Spleen (tissue), 11 donors: ENCODE results near the gene UBE2D3. TPM values are rescaled to one million over a fixed set of nuclear protein-coding genes. Genes with fewer than 3 reads are reported as not detected.
"Not testable (repeated sequence)": the region's sequence is repeated elsewhere in the genome, so short reads cannot be mapped to it uniquely, and the experiment has no call there.

Experiments used
- DNase-seq: peaks from one replicate; pipeline ENCODE4 v3.0.0-alpha.2; 2020
- H3K27ac ChIP-seq, 8 donors: fragments of 200-600 bp; sonication (generic) in 7 of 8; 1 replicate in 4 of 8; 2 replicates in 4 of 8; pipeline versions ENCODE4 v1.5.0 to v1.8.0; 2016 to 2021; ENCODE audit warnings: inconsistent platforms in 4 of 8, mild to moderate bottlenecking in 4 of 8, moderate library complexity in 1 of 8
- H3K27me3 ChIP-seq, 7 donors: fragments of 200-600 bp; sonication (generic) in 6 of 7; replicated peaks in 1 of 7; 1 replicate in 4 of 7; 2 replicates in 3 of 7; pipeline versions ENCODE4 v1.5.0 to v1.8.0; 2016 to 2021; ENCODE audit warnings: inconsistent platforms in 3 of 7, mild to moderate bottlenecking in 1 of 7
- H3K36me3 ChIP-seq, 6 donors: fragments of 200-600 bp; sonication (generic) in 5 of 6; 1 replicate in 4 of 6; 2 replicates in 2 of 6; pipeline versions ENCODE4 v1.5.0 to v1.8.0; 2016 to 2021; ENCODE audit warnings: inconsistent platforms in 2 of 6
- H3K4me1 ChIP-seq, 6 donors: fragments of 200-600 bp; sonication (generic) in 5 of 6; 1 replicate in 3 of 6; 2 replicates in 3 of 6; pipeline versions ENCODE4 v1.5.0 to v1.8.0; 2016 to 2021; ENCODE audit warnings: inconsistent platforms in 3 of 6
- H3K4me3 ChIP-seq, 8 donors: fragments of 200-600 bp; sonication (generic) in 7 of 8; 1 replicate in 4 of 8; 2 replicates in 4 of 8; pipeline versions ENCODE4 v1.5.0 to v1.8.0; 2016 to 2021; ENCODE audit warnings: inconsistent platforms in 4 of 8, mild to moderate bottlenecking in 4 of 8, moderate library complexity in 2 of 8
- H3K9me3 ChIP-seq, 8 donors: fragments of 200-600 bp; sonication (generic) in 7 of 8; 1 replicate in 4 of 8; 2 replicates in 4 of 8; pipeline versions ENCODE4 v1.5.0 to v1.8.0; 2016 to 2021; ENCODE audit warnings: inconsistent platforms in 4 of 8
- CTCF ChIP-seq, 11 experiments: fragments of 200-600 bp in 7 of 11; fragments of 450-650 bp in 4 of 11; sonication (generic) in 4 of 11; IDR thresholded peaks in 8 of 11; conservative IDR thresholded peaks in 3 of 11; 1 replicate in 7 of 11; 2 replicates in 4 of 11; pipeline versions ENCODE4 v1.4.0 to v1.8.0; 2016 to 2021; ENCODE audit warnings: antibody characterized with exemption in 11 of 11, inconsistent platforms in 4 of 11, mild to moderate bottlenecking in 1 of 11
- POLR2A ChIP-seq, 3 donors: fragments of 450-650 bp; IDR thresholded peaks; one replicate each; pipeline ENCODE4 v1.5.1; 2017; ENCODE audit warnings: antibody characterized with exemption in 3 of 3, mild to moderate bottlenecking in 1 of 3
- POLR2AphosphoS5 ChIP-seq, 3 donors: sonication (generic); formaldehyde crosslinking; IDR thresholded peaks; one replicate each; pipeline ENCODE4 v1.5.1; 2017; ENCODE audit warnings: antibody characterized with exemption in 3 of 3
- WGBS, 5 donors: extraction: QIAGEN DNeasy Blood & Tissue Kit in 3 of 5; methylation state at CpG; one replicate each; pipeline versions ENCODE4 v1.1.5 to v1.1.7; 2013 to 2018; 5-methylcytosine and 5-hydroxymethylcytosine counted together
- intact Hi-C: fragments of 100-400 bp; cut with DNase I; formaldehyde crosslinking; loops from one replicate; pipeline ENCODE4 v1.15.0; 2023; ENCODE audit warnings: low total_unique reads
- polyA plus RNA-seq, 3 donors: library from polyadenylated mRNA; stranded (reverse); fragments of 200-250 nt; gene quantifications; one replicate each; pipeline ENCODE4 v1.2.1, GENCODE V29; 2013
- total RNA-seq, 7 donors: library from RNA; depleted of rRNA in 3 of 7; stranded (reverse); fragments of >200 nt in 3 of 7; fragmentation: NEBNext Ultra II Directional in 4 of 7; extraction: Animal tissue kit (Norgen Biotek cat#: 25700) in 4 of 7; gene quantifications; one replicate each; pipeline versions ENCODE4 v1.1.0 to v1.2.1, GENCODE V29; 2016 to 2021
- donor health status: healthy with polysubstance abuse.
- donor health status: DM: no; HTN: no; CAD: no; lungs with moderate emphysema.
- donor health status: DM: no; HTN: no; CAD: no.
- donor health status: Bipolar disorder and iron deficiency.
- donor health status: healthy.
- donor health status: DM: no; HTN: no; CAD: no.
- donor health status: DM: yes; HTN: yes; CAD: no.

The UBE2D3 gene
- total and polyA plus RNA-seq, 10 donors = 152 to 459 (median 309) TPM

GRCh38 chr4:102823897-102824296 is 3.5 kb downstream of the UBE2D3 start:
- 37 to 63% (median 50%) methylated on average over 4 of the region's 4 CpGs for WGBS, 5 donors
- Histone ChIP-seq H3K36me3 (peaks cover 0 to 43% (median 0%) of the 10 kb centered on the region in 6 donors), H3K4me3 (peak overlapping the region in 7 of 8 donors; percentile 13 to 93 (median 84)), H3K27me3 (no peaks in the 10 kb centered on the region), H3K9me3 (no peaks in the 10 kb centered on the region), H3K4me1 (peaks cover 54 to 72% (median 67%) of the 10 kb centered on the region in 6 donors), H3K27ac (peak overlapping the region in 7 of 8 donors; percentile 100)
- no peak for DNase-seq
- TF ChIP-seq POLR2A (IDR thresholded peaks at IDR 0.05) (no peak), CTCF (IDR thresholded peaks at IDR 0.05 in 8 of 11, conservative IDR thresholded peaks at IDR 0.05 in 3 of 11) (no peak), POLR2AphosphoS5 (IDR thresholded peaks at IDR 0.05) (no peak)
- intact Hi-C loops = no loop called here

- Histone ChIP-seq H3K9me3 (no peaks in the 10 kb centered on the region), H3K36me3 (peaks cover 0 to 47% (median 0%) of the 10 kb centered on the region in 6 donors), H3K4me1 (peaks cover 54 to 72% (median 67%) of the 10 kb centered on the region in 6 donors), H3K27ac (peak overlapping the region in 5 of 8 donors; percentile 67 to 100 (median 100)), H3K4me3 (peak overlapping the region in 6 of 8 donors; percentile 13 to 93 (median 84)), H3K27me3 (no peaks in the 10 kb centered on the region)
- WGBS, 5 donors = 27 to 41% (median 36%) methylated on average over 4 of the region's 4 CpGs
- DNase-seq = no peak
- intact Hi-C loops = no loop called here
- TF ChIP-seq CTCF (IDR thresholded peaks at IDR 0.05 in 8 of 11, conservative IDR thresholded peaks at IDR 0.05 in 3 of 11) (no peak), POLR2A (IDR thresholded peaks at IDR 0.05) (no peak), POLR2AphosphoS5 (IDR thresholded peaks at IDR 0.05) (no peak)
Measured at GRCh38 chr4:102823464-102823863, 3.9 kb downstream of the UBE2D3 start.

DNA sequence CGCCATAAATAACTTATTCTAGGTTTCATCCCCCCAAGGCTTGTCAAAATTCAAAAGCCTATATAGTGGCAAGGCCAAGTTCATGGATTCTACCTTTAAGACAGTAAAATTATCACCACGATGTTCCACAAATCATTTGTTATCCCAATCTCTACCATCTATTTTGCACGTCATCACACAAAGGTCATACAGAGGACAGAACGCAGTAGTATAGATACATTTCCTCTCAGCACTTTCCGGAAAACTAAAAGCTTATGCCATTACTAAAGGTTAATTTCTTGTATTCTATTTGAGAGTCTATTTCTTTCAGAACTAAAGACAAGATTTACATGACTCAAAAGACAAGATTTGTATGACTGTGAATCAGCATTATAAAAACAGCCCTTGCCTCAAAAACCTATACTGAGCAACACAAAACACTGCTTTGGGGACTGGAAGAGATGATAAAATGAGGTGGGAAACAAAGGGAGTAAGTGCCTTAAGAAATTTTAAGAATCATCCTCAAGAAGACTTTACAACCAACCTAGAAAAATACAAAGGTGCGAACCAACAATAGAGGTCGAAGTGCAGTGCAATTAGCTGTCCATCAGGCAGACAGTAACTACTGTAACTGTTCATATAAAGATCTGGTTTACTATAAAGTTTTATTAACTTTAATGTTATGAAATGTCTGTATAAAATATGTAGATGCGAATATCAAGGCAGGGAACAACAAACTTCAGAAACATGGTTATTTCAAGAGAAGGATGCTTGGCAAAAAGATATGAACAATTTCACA is 7.6 kb downstream of the UBE2D3 start:
- intact Hi-C loops = loop anchor here (10.0 kb wide), 1 partner anchor 55 kb away; the partner anchor contains the start of gene MANBA
- H3K4me3 ChIP-seq = peak overlapping the region in 2 of 8 donors; percentile 4 to 30
- DNase-seq = no peak
- TF ChIP-seq CTCF (IDR thresholded peaks at IDR 0.05 in 8 of 11, conservative IDR thresholded peaks at IDR 0.05 in 3 of 11) (no peak), POLR2A (IDR thresholded peaks at IDR 0.05) (no peak)
- H3K4me1 ChIP-seq = peaks cover 78 to 100% (median 100%) of the 10 kb centered on the region in 6 donors
- 54 to 68% (median 65%) methylated on average over 8 of the region's 8 CpGs for WGBS, 5 donors
- H3K36me3 ChIP-seq = peaks cover 0 to 75% (median 0%) of the 10 kb centered on the region in 6 donors
- no peaks in the 10 kb centered on the region for H3K9me3 ChIP-seq
- H3K27me3 ChIP-seq = no peaks in the 10 kb centered on the region
- H3K27ac ChIP-seq = peak overlapping the region in 6 of 8 donors; percentile 5 to 45 (median 26)

GRCh38 chr4:102819100-102819499 is 8.3 kb downstream of the UBE2D3 start:
- DNase-seq, H3K27me3 ChIP-seq, H3K9me3 ChIP-seq: not testable (repeated sequence)
- peaks cover 79 to 100% (median 100%) of the 10 kb centered on the region in 6 donors for H3K4me1 ChIP-seq
- peaks cover 0 to 78% (median 3%) of the 10 kb centered on the region in 6 donors for H3K36me3 ChIP-seq
- H3K4me3 ChIP-seq = peak overlapping the region in 1 of 8 donors; percentile 30
- peak overlapping the region in 5 of 8 donors; percentile 10 to 45 (median 33) for H3K27ac ChIP-seq
- intact Hi-C loops = loop anchor here (10.0 kb wide), 1 partner anchor 54 kb away; the partner anchor contains the start of gene MANBA
- WGBS, 5 donors = 80 to 93% (median 89%) methylated on average over 10 of the region's 10 CpGs
